ENCODE data around the gene SLC4A8.

DNA sequence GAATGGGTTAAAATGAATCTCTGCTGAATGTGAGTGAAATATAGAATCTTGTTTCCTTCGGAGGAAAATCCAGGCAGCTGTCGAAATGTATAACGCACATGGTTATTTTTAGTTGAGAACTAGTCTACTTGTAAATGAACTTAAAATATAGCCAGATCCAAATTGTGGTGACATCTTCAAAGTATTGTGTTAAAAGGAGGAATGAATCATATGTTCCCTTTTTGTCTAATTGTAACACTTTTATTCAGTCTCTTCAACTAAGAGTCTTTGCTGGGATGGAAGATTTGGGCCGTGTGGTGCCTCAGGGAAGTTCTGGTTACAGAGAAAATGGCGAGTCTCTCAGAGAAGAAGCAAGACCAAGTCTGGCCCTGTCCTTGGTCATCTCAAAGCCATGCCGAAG lies 82.5 kb downstream of the SLC4A8 start:
- TF ChIP-seq CTCF (IDR thresholded peaks at IDR 0.05) = no peak
- TF ChIP-seq POLR2A (IDR thresholded peaks at IDR 0.05) = no peak
